Activated naive CD8-positive, alpha-beta T cell (primary cell): ENCODE data around the gene SNRNP25.

Experiments
- H3K27ac Mint-ChIP-seq: one replicate; pipeline ENCODE4 v1.8.0; 2021; ENCODE audit warnings: mixed read lengths
- H3K27me3 Mint-ChIP-seq: one replicate; pipeline ENCODE4 v1.8.0; 2021; ENCODE audit warnings: mixed read lengths
- H3K36me3 Mint-ChIP-seq: one replicate; pipeline ENCODE4 v1.8.0; 2021; ENCODE audit warnings: mixed read lengths
- H3K4me1 Mint-ChIP-seq: one replicate; pipeline ENCODE4 v1.8.0; 2021; ENCODE audit warnings: low read depth, mixed read lengths
- H3K4me3 Mint-ChIP-seq: one replicate; pipeline ENCODE4 v1.8.0; 2021; ENCODE audit warnings: mild to moderate bottlenecking, mixed read lengths
- H3K9me3 Mint-ChIP-seq: one replicate; pipeline ENCODE4 v1.8.0; 2021; ENCODE audit warnings: low read depth, mixed read lengths

SNRNP25 gene

DNA sequence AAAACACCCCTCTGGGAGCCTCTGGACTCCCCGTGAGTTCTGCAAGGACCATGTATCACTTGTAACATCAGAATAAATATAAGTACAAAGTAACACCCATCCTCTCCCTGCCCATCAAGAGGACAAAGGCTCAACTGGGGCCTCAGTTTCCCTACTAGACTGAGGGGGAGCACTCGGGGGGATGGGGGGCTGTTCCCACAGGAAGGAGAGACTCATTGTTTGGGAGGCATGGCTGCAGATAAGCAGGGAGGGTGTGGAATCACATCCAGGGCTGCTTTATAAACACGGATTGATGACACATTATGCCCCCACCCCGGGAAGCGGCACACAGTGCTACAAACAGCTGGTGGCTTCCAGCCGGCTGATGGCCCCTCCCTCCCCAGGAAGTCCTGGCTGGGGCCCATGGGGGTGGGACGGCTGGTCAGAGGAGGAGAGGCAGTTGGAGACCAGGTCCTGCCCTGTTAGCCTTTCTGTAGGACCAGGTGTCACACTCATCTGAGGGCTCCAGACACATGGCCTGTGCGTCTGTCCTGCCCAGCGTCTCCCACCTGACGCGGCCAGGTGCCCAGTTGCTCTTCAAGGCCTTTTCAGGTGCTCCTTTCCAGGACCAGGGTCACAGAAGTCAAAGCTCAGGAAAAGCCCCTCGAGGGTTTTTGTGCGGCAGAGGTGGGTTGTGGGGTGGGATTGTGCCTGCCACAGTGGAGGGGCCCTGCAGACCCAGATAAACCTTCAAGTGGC, 23.1 kb downstream of the SNRNP25 start:
- Mint-ChIP-seq H3K9me3 (no peaks in the 10 kb centered on the region), H3K4me3 (peak overlapping the region; percentile 81), H3K27me3 (peaks cover 7% of the 10 kb centered on the region), H3K36me3 (no peaks in the 10 kb centered on the region), H3K27ac (peak overlapping the region; percentile 79), H3K4me1 (peaks cover 21% of the 10 kb centered on the region)

DNA sequence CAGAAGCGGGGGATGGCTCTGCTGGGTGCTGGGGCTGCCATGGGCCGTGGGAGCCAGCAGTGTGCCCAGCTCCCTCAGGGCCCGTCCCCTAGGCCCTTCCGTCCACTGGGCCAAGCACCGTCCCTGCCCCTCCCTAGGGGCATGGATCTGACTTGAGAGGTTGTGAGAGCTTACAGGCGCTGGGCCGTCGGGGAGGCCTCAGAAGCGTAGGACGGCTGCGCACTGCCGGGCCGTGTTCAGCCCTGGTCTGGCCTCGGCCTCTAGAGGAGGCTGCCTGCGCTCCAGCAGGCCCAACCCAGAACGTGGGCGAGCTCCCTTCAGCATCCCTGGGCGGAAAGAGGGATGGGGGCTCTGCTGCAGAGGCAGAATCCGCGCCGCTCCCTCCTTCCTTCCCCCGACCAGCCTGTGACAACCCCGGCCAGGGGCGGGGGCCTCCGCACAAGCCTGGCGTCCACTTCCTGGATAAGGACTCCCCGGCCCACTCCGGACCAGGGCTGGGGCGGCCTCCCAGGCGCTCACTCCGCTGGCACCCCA, 23.7 kb downstream of the SNRNP25 start:
- Mint-ChIP-seq H3K4me1 (peaks cover 21% of the 10 kb centered on the region), H3K4me3 (peak overlapping the region; percentile 81), H3K36me3 (no peaks in the 10 kb centered on the region), H3K27me3 (peaks cover 7% of the 10 kb centered on the region), H3K9me3 (no peaks in the 10 kb centered on the region), H3K27ac (peak overlapping the region; percentile 79)

DNA sequence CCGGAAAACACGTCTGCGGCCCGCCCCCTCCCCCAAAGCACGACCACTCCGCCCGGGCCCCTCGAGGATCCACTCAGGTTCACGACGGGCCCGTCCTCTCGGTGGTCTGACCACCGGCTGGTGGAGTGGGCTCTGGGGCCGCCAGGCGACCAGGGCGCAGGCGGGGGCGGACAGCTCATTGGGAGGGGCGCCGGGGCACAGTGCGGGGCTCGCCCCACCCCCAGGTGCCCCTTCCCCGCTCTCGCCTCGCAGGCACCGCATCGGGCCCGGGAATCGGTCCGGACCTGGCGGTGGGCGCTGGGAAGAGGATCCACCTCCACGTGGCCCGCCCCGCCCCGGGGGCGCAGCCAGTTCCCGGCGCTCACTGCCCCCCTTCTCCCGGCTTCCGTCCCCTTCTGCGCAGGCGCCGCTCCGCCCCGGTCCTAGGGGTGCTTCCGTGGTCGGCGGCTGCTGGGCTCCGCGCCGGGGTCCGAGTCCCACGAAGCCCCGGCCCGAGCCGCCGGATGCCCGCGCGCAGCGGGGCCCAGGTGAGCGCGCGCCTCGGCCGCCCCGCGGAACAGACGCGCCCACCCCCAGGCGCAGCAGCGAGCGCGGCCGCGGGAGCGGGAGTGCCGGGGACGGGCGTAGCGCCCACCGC, 24.3 kb downstream of the SNRNP25 start, which contains the start of gene MPG:
Gene MPG, plus strand, starts transcription at position 419 of the 637 bp plus-strand sequence. Its CDS starts 85 bp downstream, at position 504.
- Mint-ChIP-seq H3K9me3 (no peaks in the 10 kb centered on the region), H3K27ac (peak within 1 kb of the TSS; percentile 79), H3K4me3 (peak within 1 kb of the TSS; percentile 90), H3K36me3 (no peaks in the 10 kb centered on the region), H3K27me3 (peaks cover 6% of the 10 kb centered on the region), H3K4me1 (peaks cover 23% of the 10 kb centered on the region)

DNA sequence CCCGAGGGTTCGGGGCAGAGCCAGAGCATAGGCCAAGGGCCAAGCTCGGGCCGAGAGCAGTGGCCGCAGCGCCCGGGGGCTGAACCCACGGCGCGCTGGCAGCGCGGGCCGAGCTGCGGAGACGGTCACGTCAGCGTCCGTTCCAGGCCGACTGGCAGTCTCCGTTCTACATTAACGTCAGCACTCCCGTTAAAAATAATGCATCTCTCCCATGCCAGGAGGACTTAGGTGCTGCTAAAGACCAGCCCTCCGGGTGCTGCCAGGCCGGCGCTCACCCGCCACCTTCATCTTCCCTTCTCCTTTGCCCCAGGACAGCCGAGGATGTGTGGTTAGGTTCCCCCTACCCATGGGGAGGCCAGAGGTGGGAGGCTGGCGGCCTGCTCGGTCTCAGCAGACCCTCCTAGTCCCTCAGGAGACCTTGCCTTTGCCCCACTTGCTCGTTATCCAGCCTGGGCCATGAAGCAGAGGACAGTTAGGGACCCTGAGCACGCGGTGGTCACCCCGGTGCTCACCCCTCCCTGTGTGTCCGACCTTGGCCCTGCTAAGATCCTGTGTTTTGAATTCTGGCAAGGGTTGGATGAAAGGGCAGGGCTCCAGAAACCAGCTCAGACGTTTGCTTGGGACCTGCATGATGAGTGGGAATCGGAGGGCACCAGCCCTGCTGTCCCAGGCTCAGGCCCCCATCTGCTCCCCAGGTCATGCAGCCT, 25.0 kb downstream of the SNRNP25 start:
- H3K27ac Mint-ChIP-seq = peak overlapping the region; percentile 54
- peak overlapping the region; percentile 90 for H3K4me3 Mint-ChIP-seq
- peaks cover 4% of the 10 kb centered on the region for H3K27me3 Mint-ChIP-seq
- no peaks in the 10 kb centered on the region for H3K9me3 Mint-ChIP-seq
- H3K4me1 Mint-ChIP-seq = peaks cover 25% of the 10 kb centered on the region
- H3K36me3 Mint-ChIP-seq = no peaks in the 10 kb centered on the region

DNA sequence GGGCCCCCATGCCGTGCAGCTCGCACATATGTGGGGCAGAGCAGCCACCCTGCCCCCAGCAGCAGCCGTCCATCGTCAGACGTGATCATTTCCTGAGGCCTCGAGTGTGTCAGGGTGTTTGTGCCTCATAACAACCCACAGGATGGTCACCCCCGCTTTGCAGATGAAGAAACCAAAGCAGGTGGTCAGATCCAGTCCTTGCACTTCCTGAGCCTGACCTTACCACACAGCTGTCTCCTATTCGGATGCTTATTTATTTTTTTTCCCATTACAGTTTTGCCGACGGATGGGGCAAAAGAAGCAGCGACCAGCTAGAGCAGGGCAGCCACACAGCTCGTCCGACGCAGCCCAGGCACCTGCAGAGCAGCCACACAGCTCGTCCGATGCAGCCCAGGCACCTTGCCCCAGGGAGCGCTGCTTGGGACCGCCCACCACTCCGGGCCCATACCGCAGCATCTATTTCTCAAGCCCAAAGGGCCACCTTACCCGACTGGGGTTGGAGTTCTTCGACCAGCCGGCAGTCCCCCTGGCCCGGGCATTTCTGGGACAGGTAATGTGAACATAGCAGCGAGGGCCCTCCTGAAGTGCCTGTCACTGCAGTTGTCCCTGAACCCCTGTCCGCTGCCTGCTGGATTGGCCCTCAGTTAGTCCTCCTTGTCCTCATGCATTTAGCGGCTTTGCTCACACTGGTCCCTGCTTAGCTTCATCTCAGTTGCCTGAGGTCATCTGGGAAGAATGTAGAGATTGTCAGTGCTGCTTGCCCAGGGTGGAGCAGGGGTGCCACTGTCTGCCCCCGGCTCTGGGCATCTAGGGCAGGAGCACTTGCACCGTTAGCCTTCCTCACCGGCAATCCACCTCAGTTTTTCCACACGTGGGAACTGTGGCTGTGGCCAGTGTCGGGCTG, 25.8 kb downstream of the SNRNP25 start:
- Mint-ChIP-seq H3K36me3 (peaks cover 2% of the 10 kb centered on the region), H3K4me3 (peak overlapping the region; percentile 90), H3K9me3 (no peaks in the 10 kb centered on the region), H3K27me3 (peaks cover 2% of the 10 kb centered on the region), H3K27ac (peak overlapping the region; percentile 72), H3K4me1 (peaks cover 33% of the 10 kb centered on the region)

DNA sequence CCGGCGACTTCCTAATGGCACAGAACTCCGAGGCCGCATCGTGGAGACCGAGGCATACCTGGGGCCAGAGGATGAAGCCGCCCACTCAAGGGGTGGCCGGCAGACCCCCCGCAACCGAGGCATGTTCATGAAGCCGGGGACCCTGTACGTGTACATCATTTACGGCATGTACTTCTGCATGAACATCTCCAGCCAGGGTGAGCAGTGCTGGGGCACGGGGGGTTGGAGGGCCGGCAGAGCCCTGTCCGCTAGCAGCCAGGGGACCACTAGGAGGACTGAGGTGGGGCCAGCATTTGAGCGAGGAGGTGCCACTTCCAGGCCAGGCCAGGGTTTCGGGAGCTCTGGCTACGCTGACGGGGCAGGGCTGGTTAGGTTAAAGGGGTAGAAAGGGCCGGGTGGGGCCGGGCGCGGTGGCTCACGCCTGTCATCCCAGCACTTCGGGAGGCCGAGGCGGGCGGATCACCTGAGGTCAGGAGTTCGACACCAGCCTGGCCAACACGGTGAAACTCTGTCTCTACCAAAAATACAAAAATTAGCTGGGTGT, 29.5 kb downstream of the SNRNP25 start:
- Mint-ChIP-seq H3K4me1 (peaks cover 34% of the 10 kb centered on the region), H3K9me3 (no peaks in the 10 kb centered on the region), H3K36me3 (peaks cover 2% of the 10 kb centered on the region), H3K27me3 (no peaks in the 10 kb centered on the region), H3K4me3 (no peak overlapping the region), H3K27ac (no peak overlapping the region)

DNA sequence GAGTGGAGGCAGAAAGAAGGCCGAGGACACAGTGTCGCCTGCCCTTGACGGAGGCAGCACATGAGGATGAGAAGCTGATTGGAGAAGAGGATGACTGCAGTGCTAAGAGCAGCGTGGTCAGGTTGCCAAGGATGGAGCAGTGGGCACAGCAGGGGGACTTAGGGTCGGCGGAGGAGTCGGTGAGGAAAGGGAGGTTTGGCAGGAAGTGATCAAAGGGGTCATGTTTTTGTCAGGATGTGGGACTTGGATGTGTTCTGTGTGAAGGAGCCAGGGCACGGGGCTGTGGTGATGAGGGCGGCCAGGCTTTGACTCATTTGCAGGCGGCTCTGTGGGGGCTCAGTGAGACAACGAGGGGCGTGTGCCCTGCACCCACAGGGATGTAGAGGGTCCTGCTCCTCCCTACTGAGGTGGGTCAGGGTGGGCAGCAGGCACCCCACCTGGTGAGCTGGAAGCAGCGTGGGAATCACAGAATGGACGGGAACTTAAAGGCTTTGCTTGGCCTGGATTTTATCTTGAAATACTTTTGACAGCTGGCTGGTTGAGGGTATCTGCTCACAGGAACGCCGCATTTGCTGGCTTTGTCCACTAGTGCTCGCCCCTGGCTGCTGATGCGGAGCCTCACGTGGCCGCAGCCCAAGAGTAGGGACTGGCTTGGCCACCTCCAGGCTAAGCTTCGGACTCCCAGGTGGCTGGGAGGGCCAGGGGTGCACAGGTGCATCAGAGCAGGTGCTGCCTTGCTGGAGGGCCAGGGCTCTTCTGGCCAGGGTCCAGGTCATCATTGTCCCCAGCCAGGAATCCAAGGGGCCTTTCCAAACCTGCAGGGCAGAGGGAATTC, 30.4 kb downstream of the SNRNP25 start:
- Mint-ChIP-seq H3K36me3 (peaks cover 2% of the 10 kb centered on the region), H3K27me3 (no peaks in the 10 kb centered on the region), H3K4me1 (peaks cover 33% of the 10 kb centered on the region), H3K4me3 (peak overlapping the region; percentile 49), H3K27ac (peak overlapping the region; percentile 92), H3K9me3 (no peaks in the 10 kb centered on the region)

DNA sequence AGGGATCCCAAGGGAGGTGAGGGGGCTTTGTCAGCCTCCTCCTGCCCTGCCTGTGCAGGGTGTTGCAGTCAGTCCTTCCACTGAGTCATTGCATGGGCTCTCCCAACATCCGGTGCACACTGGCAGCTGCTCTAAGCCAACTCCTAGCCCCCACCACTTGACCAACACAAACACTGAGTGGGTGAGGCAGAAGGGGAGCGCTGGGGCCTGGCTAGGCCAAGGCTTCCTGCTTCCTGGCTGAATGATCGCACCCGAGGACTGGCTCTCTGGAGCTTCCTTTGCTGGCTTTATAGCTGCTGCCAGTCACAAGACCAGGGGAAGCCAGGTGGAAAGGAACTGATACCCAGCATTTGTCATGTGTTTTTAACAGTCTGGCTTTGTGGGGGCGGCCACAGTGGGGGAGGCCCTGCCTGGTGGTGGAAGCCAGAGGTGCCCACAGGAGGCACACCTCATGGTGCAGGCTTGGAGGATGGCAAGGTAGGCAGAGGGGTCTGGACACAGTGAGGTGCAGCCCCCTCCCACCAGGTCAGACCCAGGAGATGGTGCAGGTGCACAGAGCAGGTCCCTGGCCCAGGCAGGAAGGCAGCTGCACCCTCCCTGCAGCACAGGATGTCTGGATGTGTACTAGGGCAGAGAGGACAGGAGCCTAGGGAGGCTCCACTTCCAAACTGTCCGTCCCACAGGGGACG, 31.2 kb downstream of the SNRNP25 start:
- peak overlapping the region; percentile 92 for H3K27ac Mint-ChIP-seq
- H3K4me3 Mint-ChIP-seq = peak overlapping the region; percentile 63
- peaks cover 28% of the 10 kb centered on the region for H3K4me1 Mint-ChIP-seq
- peaks cover 2% of the 10 kb centered on the region for H3K36me3 Mint-ChIP-seq
- no peaks in the 10 kb centered on the region for H3K27me3 Mint-ChIP-seq
- H3K9me3 Mint-ChIP-seq = no peaks in the 10 kb centered on the region

DNA sequence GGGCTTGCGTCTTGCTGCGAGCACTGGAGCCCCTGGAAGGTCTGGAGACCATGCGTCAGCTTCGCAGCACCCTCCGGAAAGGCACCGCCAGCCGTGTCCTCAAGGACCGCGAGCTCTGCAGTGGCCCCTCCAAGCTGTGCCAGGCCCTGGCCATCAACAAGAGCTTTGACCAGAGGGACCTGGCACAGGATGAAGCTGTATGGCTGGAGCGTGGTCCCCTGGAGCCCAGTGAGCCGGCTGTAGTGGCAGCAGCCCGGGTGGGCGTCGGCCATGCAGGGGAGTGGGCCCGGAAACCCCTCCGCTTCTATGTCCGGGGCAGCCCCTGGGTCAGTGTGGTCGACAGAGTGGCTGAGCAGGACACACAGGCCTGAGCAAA, 31.8 kb downstream of the SNRNP25 start:
- Mint-ChIP-seq H3K4me1 (peaks cover 28% of the 10 kb centered on the region), H3K9me3 (no peaks in the 10 kb centered on the region), H3K4me3 (no peak overlapping the region), H3K36me3 (peaks cover 2% of the 10 kb centered on the region), H3K27me3 (no peaks in the 10 kb centered on the region), H3K27ac (peak overlapping the region; percentile 92)

DNA sequence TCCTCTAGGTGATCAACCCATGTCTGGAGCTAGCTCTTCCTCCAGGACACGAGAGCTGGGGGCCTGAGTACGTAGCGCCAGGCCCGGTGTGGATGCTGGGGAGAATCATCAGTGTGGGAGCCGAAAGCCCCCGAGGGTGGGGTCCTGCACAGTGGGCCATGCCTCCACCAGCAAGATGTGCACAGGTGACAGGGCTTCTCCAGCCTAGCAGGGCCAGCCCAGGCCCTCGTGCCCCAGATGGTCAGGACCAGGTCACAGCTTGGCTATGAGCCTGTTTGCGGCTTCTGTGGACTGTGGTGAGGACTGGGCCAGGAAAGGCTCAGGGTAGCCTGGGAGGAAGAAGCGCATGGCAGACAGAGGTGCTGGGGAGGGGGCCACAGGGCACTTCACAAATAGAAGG, 32.2 kb downstream of the SNRNP25 start:
- Mint-ChIP-seq H3K27me3 (no peaks in the 10 kb centered on the region), H3K27ac (peak overlapping the region; percentile 54), H3K4me3 (no peak overlapping the region), H3K9me3 (no peaks in the 10 kb centered on the region), H3K36me3 (peaks cover 2% of the 10 kb centered on the region), H3K4me1 (peaks cover 28% of the 10 kb centered on the region)

DNA sequence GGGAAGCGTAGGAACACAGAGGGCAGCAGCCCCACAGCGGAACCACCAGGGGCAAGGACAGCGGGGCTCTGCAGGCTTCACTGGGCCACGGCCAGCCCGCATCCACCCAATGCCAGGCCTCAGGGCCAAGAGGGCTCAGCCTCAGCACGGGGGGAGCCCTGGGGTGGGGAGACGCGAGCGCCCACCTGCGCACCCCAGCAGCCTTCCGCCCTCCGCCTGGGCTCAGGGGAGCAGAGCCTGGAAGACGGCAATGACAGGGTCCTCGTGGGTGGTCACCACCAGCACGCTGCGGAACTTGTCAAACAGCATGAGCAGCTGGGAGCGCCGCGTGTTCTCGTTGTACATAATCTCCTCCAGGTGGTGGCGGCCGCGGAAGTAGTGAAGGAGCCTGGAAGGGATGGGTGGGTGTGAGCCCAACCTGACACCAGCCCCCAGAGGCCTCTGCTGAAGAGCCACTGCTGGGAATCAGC, 32.9 kb downstream of the SNRNP25 start:
- Mint-ChIP-seq H3K27ac (no peak overlapping the region), H3K4me1 (peaks cover 28% of the 10 kb centered on the region), H3K27me3 (no peaks in the 10 kb centered on the region), H3K4me3 (no peak overlapping the region), H3K9me3 (no peaks in the 10 kb centered on the region), H3K36me3 (peaks cover 2% of the 10 kb centered on the region)

DNA sequence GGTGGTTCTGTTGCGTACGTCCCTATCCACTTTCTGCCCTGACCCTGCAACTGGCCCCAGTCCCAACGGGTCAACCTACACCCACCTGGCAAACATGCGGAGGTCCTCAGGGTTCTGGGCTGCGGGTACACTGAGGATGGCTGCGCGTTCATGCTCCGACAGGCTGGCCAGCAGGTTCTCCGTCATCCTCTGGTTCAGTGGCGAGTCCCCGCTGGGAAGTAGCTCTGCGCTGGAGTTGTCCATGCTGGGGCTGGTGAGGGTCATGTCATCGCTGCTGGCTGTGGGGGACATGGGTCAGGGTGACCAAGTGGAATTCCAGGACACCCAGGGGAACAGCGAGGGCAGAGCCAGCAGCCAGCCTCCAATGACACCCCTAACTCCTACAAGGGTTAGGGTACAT, 35.0 kb downstream of the SNRNP25 start:
- Mint-ChIP-seq H3K9me3 (no peaks in the 10 kb centered on the region), H3K4me1 (peaks cover 20% of the 10 kb centered on the region), H3K27me3 (no peaks in the 10 kb centered on the region), H3K4me3 (no peak overlapping the region), H3K36me3 (peaks cover 2% of the 10 kb centered on the region), H3K27ac (no peak overlapping the region)
